SK-N-MC (cell line): ENCODE results near the gene SLC41A3.
A peak's percentile ranks its signal among the peaks of the same experiment; 100 is the strongest.

Experiments used
- DNase-seq: peaks from one replicate; pipeline ENCODE4 v3.0.0-alpha.2; 2011; ENCODE audit warnings: low read depth, low spot score
- H3K27ac ChIP-seq: fragments of 200-600 bp; sonication (generic); 2 replicates; pipeline ENCODE4 v1.5.1; 2016; ENCODE audit warnings: mixed run types
- H3K36me3 ChIP-seq: fragments of 200-600 bp; sonication (generic); 2 replicates; pipeline ENCODE4 v1.6.1; 2017; ENCODE audit warnings: antibody characterized with exemption, low read length, mixed read lengths; ENCODE audit not compliant: insufficient read depth
- H3K4me3 ChIP-seq: fragments of 200-600 bp; sonication (generic); 2 replicates; pipeline ENCODE4 v1.5.1; 2016
- H3K9ac ChIP-seq: fragments of 200-600 bp; sonication (generic); 2 replicates; pipeline ENCODE4 v1.8.0; 2017; ENCODE audit warnings: mixed run types, mixed read lengths; ENCODE audit not compliant: insufficient read length
- H3K9me3 ChIP-seq: fragments of 200-600 bp; sonication (generic); 2 replicates; pipeline ENCODE4 v1.6.1; 2017; ENCODE audit warnings: low read depth, mild to moderate bottlenecking, antibody characterized with exemption, low read length, moderate library complexity, mixed read lengths
- EZH2 ChIP-seq: fragments of 200-600 bp; sonication (generic); IDR thresholded peaks from one replicate; pipeline ENCODE4 v1.6.1; 2017; ENCODE audit warnings: antibody characterized with exemption
- FOXP2 ChIP-seq: optimal IDR thresholded peaks from 2 replicates; pipeline ENCODE3; 2011; ENCODE audit warnings: mild to moderate bottlenecking, moderate library complexity; ENCODE audit not compliant: insufficient read depth; ENCODE audit errors: extremely low read length, control extremely low read depth
- POLR2AphosphoS5 ChIP-seq: IDR thresholded peaks from 2 replicates; pipeline ENCODE4 v1.6.1; 2012; ENCODE audit warnings: mild to moderate bottlenecking, low read depth, low read length, borderline replicate concordance

The SLC41A3 gene

DNA sequence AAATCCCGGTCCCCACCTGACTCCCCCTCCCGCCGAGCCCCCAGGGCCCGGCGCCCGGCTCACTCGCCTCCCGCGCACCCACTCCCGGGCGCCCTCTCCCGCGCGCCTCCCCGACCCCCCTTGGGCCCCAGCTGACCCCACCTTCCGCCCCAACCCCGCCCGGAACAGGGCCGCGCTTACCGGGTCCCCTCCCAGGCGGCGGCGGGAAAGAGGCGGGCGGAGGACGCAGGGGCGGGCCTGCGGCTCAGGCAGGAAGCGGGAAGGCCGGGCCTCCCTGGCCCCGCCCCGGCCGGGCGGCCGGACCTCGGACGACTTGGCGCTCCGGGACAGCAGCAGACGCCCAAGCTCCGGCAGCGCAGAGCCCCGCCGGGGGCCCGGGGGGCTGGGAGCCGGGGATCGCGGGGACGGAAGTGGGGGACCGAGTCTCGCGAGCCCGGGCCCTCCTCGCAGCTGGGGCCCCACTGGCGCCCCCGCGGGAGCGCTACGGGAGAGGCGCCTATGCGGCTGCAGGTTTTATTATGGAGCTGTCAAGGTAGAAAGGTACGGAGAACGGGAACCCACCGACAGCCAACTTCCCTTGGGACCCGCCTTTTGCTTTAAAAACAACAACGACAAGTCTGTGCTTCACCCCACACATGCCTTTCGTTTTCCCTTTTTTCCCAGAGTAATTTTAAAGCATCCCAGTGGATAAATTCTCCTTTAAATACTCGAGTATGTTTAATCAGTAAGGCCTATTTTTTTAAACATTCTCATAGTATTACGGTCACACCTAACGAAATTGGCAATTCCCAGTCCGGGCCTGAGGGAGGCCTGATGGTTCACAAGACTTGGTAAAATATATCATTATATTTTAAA, at the start of gene SLC41A3:
SLC41A3 (minus strand) TSS at position 212 of the 855 bp plus-strand sequence. CDS start 15,905 bp downstream, outside the sequence.
- Histone ChIP-seq H3K9me3 (peaks cover 16% of the 10 kb centered on the region; the same call in 1 of the 2 replicates), H3K36me3 (no peaks in the 10 kb centered on the region), H3K4me3 (peak within 1 kb of the TSS; percentile 94), H3K9ac (peak within 1 kb of the TSS; percentile 85), H3K27ac (peak within 1 kb of the TSS; percentile 81)
- no peak for TF ChIP-seq FOXP2
- TF ChIP-seq EZH2 = no peak
- TF ChIP-seq POLR2AphosphoS5 = peak; percentile 61
- DNase-seq = no peak

DNA sequence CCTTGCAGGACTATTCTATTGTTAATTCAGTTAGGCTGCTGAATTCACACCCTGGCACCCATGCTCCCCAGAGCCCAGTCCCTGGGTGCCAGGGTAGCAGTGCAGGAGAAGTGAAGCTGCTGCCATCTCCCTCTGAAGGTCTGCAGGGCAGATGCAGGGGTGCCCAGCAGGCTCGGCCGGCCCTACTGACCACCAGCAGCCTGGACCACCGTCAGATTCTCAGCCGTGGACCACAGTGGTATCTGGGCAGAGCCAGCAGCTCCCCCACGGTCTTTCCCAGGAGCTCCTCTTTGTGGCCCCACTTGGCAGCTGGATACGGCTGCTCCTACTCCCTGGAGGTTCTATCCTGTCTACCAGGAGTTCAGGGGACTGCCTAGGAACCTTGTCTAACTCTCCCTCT, 49.7 kb upstream of the SLC41A3 start:
- no peak for DNase-seq
- H3K9me3 ChIP-seq = no peaks in the 10 kb centered on the region
- no peaks in the 10 kb centered on the region for H3K36me3 ChIP-seq
- TF ChIP-seq FOXP2 (no peak), POLR2AphosphoS5 (no peak), EZH2 (no peak)
- H3K27ac ChIP-seq = no peak overlapping the region
- H3K9ac ChIP-seq = peak overlapping the region; percentile 51
- no peak overlapping the region; the same call in 1 of the 2 replicates for H3K4me3 ChIP-seq

- no peak for DNase-seq
- H3K9ac ChIP-seq = no peak overlapping the region
- no peak overlapping the region for H3K4me3 ChIP-seq
- no peaks in the 10 kb centered on the region for H3K36me3 ChIP-seq
- H3K9me3 ChIP-seq = no peaks in the 10 kb centered on the region
- TF ChIP-seq FOXP2 = no peak
- no peak for TF ChIP-seq POLR2AphosphoS5
- no peak for TF ChIP-seq EZH2
- H3K27ac ChIP-seq = no peak overlapping the region
Observed at GRCh38 chr3:126132751-126133511, 49.0 kb upstream of the SLC41A3 start.

DNA sequence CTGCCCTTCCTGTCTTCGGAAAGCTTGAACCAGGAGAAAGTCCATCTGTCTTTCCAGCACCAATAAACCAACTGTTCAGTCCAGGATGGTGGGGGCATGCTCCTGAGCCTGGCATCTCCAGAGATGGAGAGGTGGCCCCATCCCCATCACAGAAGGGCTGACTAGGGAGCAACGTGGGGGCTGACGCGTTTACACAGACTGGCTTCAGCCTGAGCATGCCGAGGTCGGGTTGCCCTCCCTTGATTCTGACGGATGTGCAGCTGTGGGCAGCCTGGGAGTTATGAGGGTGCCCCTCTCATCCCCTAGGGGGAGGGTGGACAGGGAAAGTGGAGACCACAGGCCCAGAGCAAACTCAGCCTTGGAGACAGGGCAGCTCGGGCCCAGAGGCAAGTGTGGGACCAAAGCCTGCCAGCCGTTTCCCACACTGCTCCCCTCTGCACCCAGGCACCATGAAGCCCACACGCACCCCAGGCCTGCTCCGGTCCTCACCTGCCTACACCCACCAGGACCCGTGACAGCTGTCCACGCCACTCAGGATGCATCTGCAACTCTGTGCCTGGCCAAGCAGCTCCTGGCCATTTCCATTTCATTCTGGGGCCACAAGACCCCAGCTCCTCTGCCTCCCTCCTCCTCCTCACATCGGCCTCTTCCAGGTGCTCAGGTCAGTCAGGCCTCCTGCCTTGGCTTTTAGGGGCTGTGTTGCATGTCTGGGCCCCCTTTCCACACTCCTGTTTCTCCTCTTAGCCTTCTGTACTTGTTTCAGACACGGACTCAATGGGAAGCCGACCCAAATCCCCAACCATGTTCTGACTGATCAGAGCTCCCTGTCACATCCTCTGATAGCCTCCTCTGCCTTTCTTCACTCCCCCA, 48.2 kb upstream of the SLC41A3 start:
- Histone ChIP-seq H3K9me3 (no peaks in the 10 kb centered on the region), H3K4me3 (no peak overlapping the region), H3K9ac (no peak overlapping the region), H3K27ac (no peak overlapping the region), H3K36me3 (no peaks in the 10 kb centered on the region)
- no peak for DNase-seq
- TF ChIP-seq POLR2AphosphoS5 (no peak), FOXP2 (no peak), EZH2 (no peak)

- H3K36me3 ChIP-seq = no peaks in the 10 kb centered on the region
- no peak overlapping the region for H3K27ac ChIP-seq
- no peak for TF ChIP-seq POLR2AphosphoS5
- TF ChIP-seq FOXP2 = no peak
- TF ChIP-seq EZH2 = no peak
- no peak overlapping the region for H3K4me3 ChIP-seq
- DNase-seq = no peak
- H3K9me3 ChIP-seq = no peaks in the 10 kb centered on the region
- H3K9ac ChIP-seq = no peak overlapping the region
Observed at GRCh38 chr3:126130981-126131745, 47.2 kb upstream of the SLC41A3 start.

DNA sequence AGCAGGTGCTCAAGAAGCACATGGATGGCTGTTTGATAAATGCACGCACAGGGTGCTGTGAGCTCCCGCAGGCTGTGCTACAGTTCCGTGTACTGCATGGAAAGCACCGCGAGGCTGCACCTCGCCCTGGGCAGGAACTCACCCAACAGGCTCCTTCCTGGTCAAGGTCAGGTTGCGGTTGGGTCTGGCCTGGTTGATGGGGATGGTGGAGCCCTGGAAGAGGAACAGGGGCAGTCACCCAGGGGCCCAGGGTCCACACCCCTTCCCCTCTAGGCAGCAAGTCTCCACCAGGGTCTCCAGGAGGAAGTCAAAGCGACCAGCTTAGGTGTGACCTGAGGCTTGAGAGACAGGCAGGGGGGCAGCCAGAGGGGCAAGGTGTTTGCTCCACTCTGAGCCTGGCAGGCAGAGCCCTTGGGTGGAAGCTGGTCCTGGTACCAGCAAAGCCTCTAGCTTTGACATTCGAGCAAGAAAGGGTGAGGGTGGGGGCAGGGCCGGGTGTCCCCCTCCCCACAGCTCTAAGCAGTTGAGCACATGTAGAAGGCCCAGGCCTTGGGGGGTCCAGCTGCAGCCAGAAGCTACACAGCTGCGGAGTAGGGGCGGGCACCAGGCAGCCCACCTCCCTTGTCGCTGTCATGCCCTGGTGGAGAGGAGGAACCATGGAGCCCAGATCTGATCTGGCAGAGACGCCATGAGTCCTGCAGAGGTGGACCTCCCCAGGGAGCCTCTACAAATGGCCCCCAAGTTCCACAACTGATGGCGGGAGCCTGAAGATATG, 46.3 kb upstream of the SLC41A3 start:
- Histone ChIP-seq H3K4me3 (no peak overlapping the region), H3K9me3 (no peaks in the 10 kb centered on the region), H3K36me3 (no peaks in the 10 kb centered on the region), H3K27ac (no peak overlapping the region), H3K9ac (no peak overlapping the region)
- no peak for TF ChIP-seq FOXP2
- TF ChIP-seq EZH2 = no peak
- no peak for TF ChIP-seq POLR2AphosphoS5
- DNase-seq = no peak
